HEK293 (cell line): ENCODE measurements around the gene SAMD4B.

ENCODE experiments used
- GLIS1 ChIP-seq: fragments of 450-650 bp; formaldehyde crosslinking; IDR thresholded peaks from 2 replicates; pipeline ENCODE4 v1.5.1; 2016; ENCODE audit warnings: missing biosample characterization, missing genetic modification characterization
- HIC1 ChIP-seq: fragments of 450-650 bp; formaldehyde crosslinking; IDR thresholded peaks from 2 replicates; pipeline ENCODE4 v1.5.1; 2016; ENCODE audit warnings: missing biosample characterization, missing genetic modification characterization
- MYNN ChIP-seq: fragments of 450-650 bp; formaldehyde crosslinking; IDR thresholded peaks from 2 replicates; pipeline ENCODE4 v1.5.1; 2016; ENCODE audit warnings: missing biosample characterization, missing genetic modification characterization, borderline replicate concordance
- SCRT2 ChIP-seq: fragments of 450-650 bp; formaldehyde crosslinking; IDR thresholded peaks from 2 replicates; pipeline ENCODE4 v1.5.1; 2016; ENCODE audit warnings: missing biosample characterization, missing genetic modification characterization
- ZBTB1 ChIP-seq: fragments of 450-650 bp; formaldehyde crosslinking; IDR thresholded peaks from 2 replicates; pipeline ENCODE4 v1.5.1; 2016; ENCODE audit warnings: missing biosample characterization, missing genetic modification characterization
- ZBTB20 ChIP-seq: fragments of 450-650 bp; formaldehyde crosslinking; IDR thresholded peaks from 2 replicates; pipeline ENCODE4 v1.5.1; 2016; ENCODE audit warnings: missing biosample characterization, missing genetic modification characterization
- ZBTB8A ChIP-seq: fragments of 450-650 bp; formaldehyde crosslinking; IDR thresholded peaks from 2 replicates; pipeline ENCODE4 v1.5.1; 2016; ENCODE audit warnings: missing biosample characterization, missing genetic modification characterization
- ZNF10 ChIP-seq: fragments of 450-650 bp; formaldehyde crosslinking; IDR thresholded peaks from 2 replicates; pipeline ENCODE4 v1.5.1; 2017; ENCODE audit warnings: missing biosample characterization, missing genetic modification characterization
- ZNF132 ChIP-seq: fragments of 450-650 bp; formaldehyde crosslinking; IDR thresholded peaks from 2 replicates; pipeline ENCODE4 v1.5.1; 2017; ENCODE audit warnings: missing biosample characterization, missing genetic modification characterization, borderline replicate concordance
- ZNF169 ChIP-seq: fragments of 450-650 bp; formaldehyde crosslinking; IDR thresholded peaks from 2 replicates; pipeline ENCODE4 v1.5.1; 2016; ENCODE audit warnings: missing biosample characterization, missing genetic modification characterization
- ZNF239 ChIP-seq: fragments of 450-650 bp; formaldehyde crosslinking; IDR thresholded peaks from 2 replicates; pipeline ENCODE4 v1.5.1; 2016; ENCODE audit warnings: missing biosample characterization, missing genetic modification characterization
- ZNF423 ChIP-seq: fragments of 450-650 bp; formaldehyde crosslinking; IDR thresholded peaks from 2 replicates; pipeline ENCODE4 v1.5.1; 2016; ENCODE audit warnings: missing biosample characterization, missing genetic modification characterization
- ZNF610 ChIP-seq: fragments of 450-650 bp; formaldehyde crosslinking; IDR thresholded peaks from 2 replicates; pipeline ENCODE4 v1.5.1; 2016; ENCODE audit warnings: missing biosample characterization, missing genetic modification characterization, borderline replicate concordance
- ZNF629 ChIP-seq: fragments of 450-650 bp; formaldehyde crosslinking; IDR thresholded peaks from 2 replicates; pipeline ENCODE4 v1.5.1; 2017; ENCODE audit warnings: missing biosample characterization, missing genetic modification characterization
- ZNF664 ChIP-seq: fragments of 450-650 bp; formaldehyde crosslinking; IDR thresholded peaks from 2 replicates; pipeline ENCODE4 v1.5.1; 2016; ENCODE audit warnings: missing biosample characterization, missing genetic modification characterization
- ZNF76 ChIP-seq: fragments of 450-650 bp; formaldehyde crosslinking; IDR thresholded peaks from 2 replicates; pipeline ENCODE4; 2016; ENCODE audit warnings: low read depth, missing biosample characterization, missing genetic modification characterization, borderline replicate concordance
- TF ChIP-seq, protein P1 (sequence below): fragments of 450-650 bp; formaldehyde crosslinking; IDR thresholded peaks from 2 replicates; pipeline ENCODE4 v1.5.1; 2016; ENCODE audit warnings: missing biosample characterization, missing genetic modification characterization
- TF ChIP-seq, protein P2 (sequence below): fragments of 450-650 bp; formaldehyde crosslinking; IDR thresholded peaks from 2 replicates; pipeline ENCODE4 v1.5.1; 2016; ENCODE audit warnings: missing biosample characterization, missing genetic modification characterization
- TF ChIP-seq, protein P3 (sequence below): fragments of 450-650 bp; formaldehyde crosslinking; IDR thresholded peaks from 2 replicates; pipeline ENCODE4 v1.5.1; 2016; ENCODE audit warnings: missing biosample characterization, missing genetic modification characterization
- TF ChIP-seq, protein P4 (sequence below): fragments of 450-650 bp; formaldehyde crosslinking; IDR thresholded peaks from 2 replicates; pipeline ENCODE4 v1.5.1; 2016; ENCODE audit warnings: missing biosample characterization, missing genetic modification characterization
- TF ChIP-seq, protein P5 (sequence below): IDR thresholded peaks from 2 replicates; pipeline ENCODE4 v1.6.1; 2011; ENCODE audit warnings: mild to moderate bottlenecking, low read depth, low read length, borderline replicate concordance
- TF ChIP-seq, protein P6 (sequence below): fragments of 450-650 bp; formaldehyde crosslinking; IDR thresholded peaks from 2 replicates; pipeline ENCODE4 v1.5.1; 2016; ENCODE audit warnings: missing biosample characterization, missing genetic modification characterization
- TF ChIP-seq, protein P7 (sequence below): fragments of 450-650 bp; formaldehyde crosslinking; IDR thresholded peaks from 2 replicates; pipeline ENCODE4 v1.5.1; 2016; ENCODE audit warnings: missing biosample characterization, missing genetic modification characterization

SAMD4B gene

DNA sequence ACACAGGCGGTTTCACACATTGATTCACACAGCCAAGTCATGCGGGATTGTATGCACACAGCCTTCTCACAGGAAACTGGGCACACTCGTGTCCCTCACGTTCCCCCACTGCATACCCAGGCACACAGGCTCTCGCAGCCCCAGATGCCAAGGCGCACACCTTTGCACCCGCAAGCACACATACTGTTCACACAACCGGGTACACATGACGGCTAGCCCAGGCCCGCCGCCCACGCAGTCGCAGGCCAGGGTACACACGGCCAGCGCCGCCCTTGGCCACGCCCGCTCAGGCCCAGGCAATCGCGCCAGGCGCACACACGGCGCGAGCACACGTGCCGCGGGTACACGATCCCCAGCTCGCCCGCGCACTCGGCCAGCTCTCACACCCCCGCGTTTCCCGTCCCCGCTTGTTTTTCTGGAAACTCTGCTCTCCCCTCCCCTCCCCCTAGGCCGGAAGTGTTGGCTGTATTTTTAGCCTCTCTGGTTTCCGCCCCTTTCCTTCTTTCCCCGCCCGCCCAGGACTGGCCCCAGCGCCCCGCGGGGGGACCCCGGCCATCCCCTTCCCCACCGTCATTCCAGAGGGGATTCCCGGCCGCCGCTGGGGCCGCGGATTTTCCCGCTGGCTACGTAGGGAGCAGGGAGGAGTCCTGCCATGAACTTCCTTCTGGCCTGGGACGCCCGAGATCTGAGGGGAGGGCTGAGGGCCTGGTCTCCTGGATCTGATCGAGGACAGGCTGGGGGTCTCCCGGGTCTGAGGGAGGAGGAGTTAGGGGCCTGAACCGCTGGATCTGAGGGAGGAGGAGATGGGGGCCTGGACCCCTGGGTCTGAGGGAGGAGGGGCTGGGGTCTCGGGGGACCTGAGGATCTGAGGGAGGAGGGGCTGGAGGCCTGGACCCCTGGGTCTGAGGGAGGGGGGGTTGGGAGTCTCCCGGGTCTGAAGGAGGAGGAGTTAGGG is 60.4 kb downstream of the SAMD4B start (continued):
- TF ChIP-seq, protein P1, sequence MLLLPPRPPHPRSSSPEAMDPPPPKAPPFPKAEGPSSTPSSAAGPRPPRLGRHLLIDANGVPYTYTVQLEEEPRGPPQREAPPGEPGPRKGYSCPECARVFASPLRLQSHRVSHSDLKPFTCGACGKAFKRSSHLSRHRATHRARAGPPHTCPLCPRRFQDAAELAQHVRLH (tag by site-specific recombination): peak; percentile 83
- TF ChIP-seq ZNF239 (tag by site-specific recombination) (peak; percentile 47; the same call in 1 of the 2 replicates), SCRT2 (tag by site-specific recombination) (peak; percentile 61), ZNF76 (tag by site-specific recombination) (peak; percentile 62; the same call in 1 of the 2 replicates), GLIS1 (tag by site-specific recombination) (peak; percentile 74), ZBTB8A (peak; percentile 94), MYNN (tag by site-specific recombination) (0 out of 2 replicates have a peak, but pooled peaks have one; percentile 27), ZNF10 (0 out of 2 replicates have a peak, but pooled peaks have one; percentile 7), HIC1 (tag by site-specific recombination) (peak; percentile 98), ZNF169 (tag by site-specific recombination) (0 out of 2 replicates have a peak, but pooled peaks have one; percentile 82), ZNF610 (peak; percentile 74; the same call in 1 of the 2 replicates), ZNF423 (tag by site-specific recombination) (0 out of 2 replicates have a peak, but pooled peaks have one; percentile 4), ZBTB20 (peak; percentile 89), ZNF132 (no peak), ZNF664 (tag by site-specific recombination) (peak; percentile 62), ZNF629 (tag by site-specific recombination) (peak; percentile 76), ZBTB1 (tag by site-specific recombination) (peak; percentile 74; the same call in 1 of the 2 replicates)
- TF ChIP-seq, protein P2, sequence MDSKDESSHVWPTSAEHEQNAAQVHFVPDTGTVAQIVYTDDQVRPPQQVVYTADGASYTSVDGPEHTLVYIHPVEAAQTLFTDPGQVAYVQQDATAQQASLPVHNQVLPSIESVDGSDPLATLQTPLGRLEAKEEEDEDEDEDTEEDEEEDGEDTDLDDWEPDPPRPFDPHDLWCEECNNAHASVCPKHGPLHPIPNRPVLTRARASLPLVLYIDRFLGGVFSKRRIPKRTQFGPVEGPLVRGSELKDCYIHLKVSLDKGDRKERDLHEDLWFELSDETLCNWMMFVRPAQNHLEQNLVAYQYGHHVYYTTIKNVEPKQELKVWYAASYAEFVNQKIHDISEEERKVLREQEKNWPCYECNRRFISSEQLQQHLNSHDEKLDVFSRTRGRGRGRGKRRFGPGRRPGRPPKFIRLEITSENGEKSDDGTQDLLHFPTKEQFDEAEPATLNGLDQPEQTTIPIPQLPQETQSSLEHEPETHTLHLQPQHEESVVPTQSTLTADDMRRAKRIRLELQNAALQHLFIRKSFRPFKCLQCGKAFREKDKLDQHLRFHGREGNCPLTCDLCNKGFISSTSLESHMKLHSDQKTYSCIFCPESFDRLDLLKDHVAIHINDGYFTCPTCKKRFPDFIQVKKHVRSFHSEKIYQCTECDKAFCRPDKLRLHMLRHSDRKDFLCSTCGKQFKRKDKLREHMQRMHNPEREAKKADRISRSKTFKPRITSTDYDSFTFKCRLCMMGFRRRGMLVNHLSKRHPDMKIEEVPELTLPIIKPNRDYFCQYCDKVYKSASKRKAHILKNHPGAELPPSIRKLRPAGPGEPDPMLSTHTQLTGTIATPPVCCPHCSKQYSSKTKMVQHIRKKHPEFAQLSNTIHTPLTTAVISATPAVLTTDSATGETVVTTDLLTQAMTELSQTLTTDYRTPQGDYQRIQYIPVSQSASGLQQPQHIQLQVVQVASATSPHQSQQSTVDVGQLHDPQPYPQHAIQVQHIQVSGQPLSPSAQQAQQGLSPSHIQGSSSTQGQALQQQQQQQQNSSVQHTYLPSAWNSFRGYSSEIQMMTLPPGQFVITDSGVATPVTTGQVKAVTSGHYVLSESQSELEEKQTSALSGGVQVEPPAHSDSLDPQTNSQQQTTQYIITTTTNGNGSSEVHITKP: peak; percentile 82
- TF ChIP-seq, protein P3, sequence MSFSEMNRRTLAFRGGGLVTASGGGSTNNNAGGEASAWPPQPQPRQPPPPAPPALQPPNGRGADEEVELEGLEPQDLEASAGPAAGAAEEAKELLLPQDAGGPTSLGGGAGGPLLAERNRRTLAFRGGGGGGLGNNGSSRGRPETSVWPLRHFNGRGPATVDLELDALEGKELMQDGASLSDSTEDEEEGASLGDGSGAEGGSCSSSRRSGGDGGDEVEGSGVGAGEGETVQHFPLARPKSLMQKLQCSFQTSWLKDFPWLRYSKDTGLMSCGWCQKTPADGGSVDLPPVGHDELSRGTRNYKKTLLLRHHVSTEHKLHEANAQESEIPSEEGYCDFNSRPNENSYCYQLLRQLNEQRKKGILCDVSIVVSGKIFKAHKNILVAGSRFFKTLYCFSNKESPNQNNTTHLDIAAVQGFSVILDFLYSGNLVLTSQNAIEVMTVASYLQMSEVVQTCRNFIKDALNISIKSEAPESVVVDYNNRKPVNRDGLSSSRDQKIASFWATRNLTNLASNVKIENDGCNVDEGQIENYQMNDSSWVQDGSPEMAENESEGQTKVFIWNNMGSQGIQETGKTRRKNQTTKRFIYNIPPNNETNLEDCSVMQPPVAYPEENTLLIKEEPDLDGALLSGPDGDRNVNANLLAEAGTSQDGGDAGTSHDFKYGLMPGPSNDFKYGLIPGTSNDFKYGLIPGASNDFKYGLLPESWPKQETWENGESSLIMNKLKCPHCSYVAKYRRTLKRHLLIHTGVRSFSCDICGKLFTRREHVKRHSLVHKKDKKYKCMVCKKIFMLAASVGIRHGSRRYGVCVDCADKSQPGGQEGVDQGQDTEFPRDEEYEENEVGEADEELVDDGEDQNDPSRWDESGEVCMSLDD: peak; percentile 94
- TF ChIP-seq, protein P4, sequence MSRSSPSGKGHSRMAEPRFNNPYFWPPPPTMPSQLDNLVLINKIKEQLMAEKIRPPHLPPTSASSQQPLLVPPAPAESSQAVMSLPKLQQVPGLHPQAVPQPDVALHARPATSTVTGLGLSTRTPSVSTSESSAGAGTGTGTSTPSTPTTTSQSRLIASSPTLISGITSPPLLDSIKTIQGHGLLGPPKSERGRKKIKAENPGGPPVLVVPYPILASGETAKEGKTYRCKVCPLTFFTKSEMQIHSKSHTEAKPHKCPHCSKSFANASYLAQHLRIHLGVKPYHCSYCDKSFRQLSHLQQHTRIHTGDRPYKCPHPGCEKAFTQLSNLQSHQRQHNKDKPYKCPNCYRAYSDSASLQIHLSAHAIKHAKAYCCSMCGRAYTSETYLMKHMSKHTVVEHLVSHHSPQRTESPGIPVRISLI (tag by site-specific recombination): peak; percentile 97
- TF ChIP-seq, protein P5, sequence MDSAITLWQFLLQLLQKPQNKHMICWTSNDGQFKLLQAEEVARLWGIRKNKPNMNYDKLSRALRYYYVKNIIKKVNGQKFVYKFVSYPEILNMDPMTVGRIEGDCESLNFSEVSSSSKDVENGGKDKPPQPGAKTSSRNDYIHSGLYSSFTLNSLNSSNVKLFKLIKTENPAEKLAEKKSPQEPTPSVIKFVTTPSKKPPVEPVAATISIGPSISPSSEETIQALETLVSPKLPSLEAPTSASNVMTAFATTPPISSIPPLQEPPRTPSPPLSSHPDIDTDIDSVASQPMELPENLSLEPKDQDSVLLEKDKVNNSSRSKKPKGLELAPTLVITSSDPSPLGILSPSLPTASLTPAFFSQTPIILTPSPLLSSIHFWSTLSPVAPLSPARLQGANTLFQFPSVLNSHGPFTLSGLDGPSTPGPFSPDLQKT: no peak
- TF ChIP-seq, protein P6, sequence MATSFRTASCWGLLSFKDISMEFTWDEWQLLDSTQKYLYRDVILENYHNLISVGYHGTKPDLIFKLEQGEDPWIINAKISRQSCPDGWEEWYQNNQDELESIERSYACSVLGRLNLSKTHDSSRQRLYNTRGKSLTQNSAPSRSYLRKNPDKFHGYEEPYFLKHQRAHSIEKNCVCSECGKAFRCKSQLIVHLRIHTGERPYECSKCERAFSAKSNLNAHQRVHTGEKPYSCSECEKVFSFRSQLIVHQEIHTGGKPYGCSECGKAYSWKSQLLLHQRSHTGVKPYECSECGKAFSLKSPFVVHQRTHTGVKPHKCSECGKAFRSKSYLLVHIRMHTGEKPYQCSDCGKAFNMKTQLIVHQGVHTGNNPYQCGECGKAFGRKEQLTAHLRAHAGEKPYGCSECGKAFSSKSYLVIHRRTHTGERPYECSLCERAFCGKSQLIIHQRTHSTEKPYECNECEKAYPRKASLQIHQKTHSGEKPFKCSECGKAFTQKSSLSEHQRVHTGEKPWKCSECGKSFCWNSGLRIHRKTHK (tag by site-specific recombination): no peak
- TF ChIP-seq, protein P7, sequence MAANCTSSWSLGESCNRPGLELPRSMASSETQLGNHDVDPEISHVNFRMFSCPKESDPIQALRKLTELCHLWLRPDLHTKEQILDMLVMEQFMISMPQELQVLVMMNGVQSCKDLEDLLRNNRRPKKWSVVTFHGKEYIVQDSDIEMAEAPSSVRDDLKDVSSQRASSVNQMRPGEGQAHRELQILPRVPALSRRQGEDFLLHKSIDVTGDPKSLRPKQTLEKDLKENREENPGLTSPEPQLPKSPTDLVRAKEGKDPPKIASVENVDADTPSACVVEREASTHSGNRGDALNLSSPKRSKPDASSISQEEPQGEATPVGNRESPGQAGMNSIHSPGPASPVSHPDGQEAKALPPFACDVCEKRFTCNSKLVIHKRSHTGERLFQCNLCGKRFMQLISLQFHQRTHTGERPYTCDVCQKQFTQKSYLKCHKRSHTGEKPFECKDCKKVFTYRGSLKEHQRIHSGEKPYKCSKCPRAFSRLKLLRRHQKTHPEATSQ (tag by site-specific recombination): peak; percentile 92
